Hepatocyte (in vitro differentiated cells): ENCODE measurements around the gene DNMT3B. TPM values are rescaled to one million over a fixed set of nuclear protein-coding genes. Genes with fewer than 3 reads are reported as not detected.

Experiments used
- DNase-seq: peaks from one replicate; pipeline ENCODE4 v3.0.0-alpha.2; 2016; ENCODE audit warnings: low spot score
- H2AFZ ChIP-seq: fragments of 200-600 bp; sonication (generic); 2 replicates; pipeline ENCODE4 v1.6.0; 2016; ENCODE audit warnings: antibody characterized with exemption, mild to moderate bottlenecking
- H3K27ac ChIP-seq: fragments of 200-600 bp; sonication (generic); 2 replicates; pipeline ENCODE4 v1.5.1; 2016; ENCODE audit warnings: mild to moderate bottlenecking
- H3K27me3 ChIP-seq: fragments of 200-600 bp; sonication (generic); 2 replicates; pipeline ENCODE4 v1.6.1; 2016
- H3K36me3 ChIP-seq: fragments of 200-600 bp; sonication (generic); replicated peaks from 2 replicates; pipeline ENCODE4 v1.5.1; 2016; ENCODE audit warnings: low read depth; ENCODE audit not compliant: insufficient read depth
- H3K4me1 ChIP-seq: fragments of 200-600 bp; sonication (generic); 2 replicates; pipeline ENCODE4 v1.5.1; 2016; ENCODE audit warnings: mild to moderate bottlenecking, moderate library complexity; ENCODE audit not compliant: insufficient read depth
- H3K4me2 ChIP-seq: fragments of 200-600 bp; sonication (generic); 2 replicates; pipeline ENCODE4 v1.6.0; 2016
- H3K4me3 ChIP-seq: fragments of 200-600 bp; sonication (generic); 2 replicates; pipeline ENCODE4 v1.5.1; 2016; ENCODE audit warnings: mild to moderate bottlenecking
- H3K79me2 ChIP-seq: fragments of 200-600 bp; sonication (generic); 2 replicates; pipeline ENCODE4 v1.6.0; 2017; ENCODE audit warnings: mild to moderate bottlenecking
- H3K9me2 ChIP-seq: fragments of 200-600 bp; sonication (generic); replicated peaks from 2 replicates; pipeline ENCODE4 v1.6.0; 2017; ENCODE audit warnings: mild to moderate bottlenecking; ENCODE audit not compliant: insufficient read depth
- H3K9me3 ChIP-seq: fragments of 200-600 bp; sonication (generic); 2 replicates; pipeline ENCODE4 v1.5.1; 2016; ENCODE audit warnings: low read depth, mild to moderate bottlenecking
- H4K20me1 ChIP-seq: fragments of 200-600 bp; sonication (generic); 2 replicates; pipeline ENCODE4 v1.6.0; 2016; ENCODE audit warnings: mild to moderate bottlenecking; ENCODE audit not compliant: insufficient read depth, poor library complexity, severe bottlenecking
- CTCF ChIP-seq: fragments of 200-600 bp; sonication (generic); IDR thresholded peaks from 2 replicates; pipeline ENCODE4 v1.5.1; 2016; ENCODE audit warnings: antibody characterized with exemption, mild to moderate bottlenecking; ENCODE audit not compliant: poor library complexity
- EZH2 ChIP-seq: fragments of 200-600 bp; sonication (generic); IDR thresholded peaks from 2 replicates; pipeline ENCODE4 v1.6.1; 2016; ENCODE audit warnings: antibody characterized with exemption, mild to moderate bottlenecking, borderline replicate concordance
- EZH2phosphoT487 ChIP-seq: fragments of 200-600 bp; sonication (generic); IDR thresholded peaks from one replicate; pipeline ENCODE4 v1.6.1; 2018; ENCODE audit warnings: antibody characterized with exemption, mild to moderate bottlenecking, low read depth, moderate library complexity; ENCODE audit not compliant: unreplicated experiment, severe bottlenecking
- WGBS: methylation state at CpG from one replicate; pipeline ENCODE4 v1.1.6; 2016; ENCODE audit warnings: low lambda C conversion rate; ENCODE audit errors: missing lambda C conversion rate; 5-methylcytosine and 5-hydroxymethylcytosine counted together
- polyA plus RNA-seq: library from polyadenylated mRNA; unstranded; fragments of >200 nt; fragmentation: Nextera tagmentation; extraction: Ambion mirVana; gene quantifications from 2 replicates; pipeline ENCODE4 v1.2.1, GENCODE V29; 2016
- total RNA-seq: library from RNA; depleted of rRNA; stranded (reverse); fragments of >200 nt; gene quantifications from 2 replicates; pipeline ENCODE4 v1.2.3, GENCODE V29; 2014

Gene DNMT3B
- total and polyA plus RNA-seq, 2 experiments from 2014 or later = 4.3 to 5.2 TPM

GRCh38 chr20:32846852-32847251 lies 84.7 kb downstream of the DNMT3B start:
- H3K4me1 ChIP-seq = peaks cover 6% of the 10 kb centered on the region
- no peaks in the 10 kb centered on the region for H3K9me3 ChIP-seq
- H3K36me3 ChIP-seq = no peaks in the 10 kb centered on the region
- no peak overlapping the region for H3K4me2 ChIP-seq
- no peaks in the 10 kb centered on the region for H3K9me2 ChIP-seq
- H2AFZ ChIP-seq = no peak overlapping the region
- no peak overlapping the region for H3K27ac ChIP-seq
- H3K4me3 ChIP-seq = no peak overlapping the region
- H3K27me3 ChIP-seq = no peaks in the 10 kb centered on the region
- 97% methylated on average over 5 of the region's 5 CpGs for WGBS
- DNase-seq = no peak
- peaks cover 36% of the 10 kb centered on the region for H4K20me1 ChIP-seq
- TF ChIP-seq CTCF (no peak), EZH2 (no peak), EZH2phosphoT487 (no peak)
- H3K79me2 ChIP-seq = peaks cover 34% of the 10 kb centered on the region

DNA sequence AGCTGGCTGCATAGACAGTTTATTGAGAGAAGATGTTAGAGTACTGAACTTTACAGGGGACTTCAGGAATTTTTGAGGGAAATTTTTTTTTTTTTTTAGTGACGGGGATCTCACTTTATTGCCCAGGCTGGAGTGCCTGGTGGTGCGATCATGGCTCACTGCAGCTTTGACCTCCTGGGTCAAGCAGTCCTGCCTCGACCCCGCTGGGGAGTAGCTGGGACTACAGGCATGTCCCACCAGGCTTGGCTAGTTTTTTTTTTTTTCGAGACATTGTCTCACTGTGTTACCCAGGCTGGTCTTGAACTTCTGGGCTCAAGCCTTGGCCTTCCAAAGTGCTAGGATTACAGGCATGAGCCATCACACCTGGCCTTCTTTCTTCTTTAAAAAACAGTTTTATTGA lies 85.8 kb downstream of the DNMT3B start:
- Histone ChIP-seq H4K20me1 (peaks cover 36% of the 10 kb centered on the region), H3K36me3 (no peaks in the 10 kb centered on the region)
- TF ChIP-seq EZH2 = no peak
- no peak for TF ChIP-seq CTCF
- TF ChIP-seq EZH2phosphoT487 = no peak

DNA sequence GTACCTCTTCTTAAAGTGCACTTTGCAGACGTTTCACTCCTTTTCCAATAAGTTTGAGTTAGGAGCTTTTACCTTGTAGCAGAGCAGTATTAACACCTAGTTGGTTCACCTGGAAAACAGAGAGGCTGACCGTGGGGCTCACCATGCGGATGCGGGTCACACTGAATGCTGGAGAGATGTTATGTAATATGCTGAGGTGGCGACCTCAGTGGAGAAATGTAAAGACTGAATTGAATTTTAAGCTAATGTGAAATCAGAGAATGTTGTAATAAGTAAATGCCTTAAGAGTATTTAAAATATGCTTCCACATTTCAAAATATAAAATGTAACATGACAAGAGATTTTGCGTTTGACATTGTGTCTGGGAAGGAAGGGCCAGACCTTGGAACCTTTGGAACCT lies 86.7 kb downstream of the DNMT3B start:
- H3K27me3 ChIP-seq = no peaks in the 10 kb centered on the region
- no peaks in the 10 kb centered on the region for H3K9me3 ChIP-seq
- no peak overlapping the region for H3K4me2 ChIP-seq
- H3K4me1 ChIP-seq = peaks cover 6% of the 10 kb centered on the region
- H3K36me3 ChIP-seq = no peaks in the 10 kb centered on the region
- no peak overlapping the region for H2AFZ ChIP-seq
- peaks cover 32% of the 10 kb centered on the region for H4K20me1 ChIP-seq
- no peak overlapping the region for H3K27ac ChIP-seq
- H3K9me2 ChIP-seq = no peaks in the 10 kb centered on the region
- 92% methylated on average over 6 of the region's 6 CpGs for WGBS
- no peak overlapping the region for H3K4me3 ChIP-seq
- peaks cover 15% of the 10 kb centered on the region for H3K79me2 ChIP-seq
- no peak for DNase-seq
- TF ChIP-seq EZH2 = no peak
- TF ChIP-seq EZH2phosphoT487 = no peak
- TF ChIP-seq CTCF = no peak

More for the DNA sequence above, 85.8 kb downstream of the DNMT3B start:
- no peaks in the 10 kb centered on the region for H3K9me3 ChIP-seq
- 87% methylated on average over 5 of the region's 5 CpGs for WGBS
- H2AFZ ChIP-seq = no peak overlapping the region
- no peak overlapping the region for H3K4me2 ChIP-seq
- H3K4me1 ChIP-seq = peaks cover 6% of the 10 kb centered on the region
- H3K9me2 ChIP-seq = no peaks in the 10 kb centered on the region
- peaks cover 23% of the 10 kb centered on the region for H3K79me2 ChIP-seq
- DNase-seq = no peak
- no peak overlapping the region for H3K4me3 ChIP-seq
- no peak overlapping the region for H3K27ac ChIP-seq
- H3K27me3 ChIP-seq = no peaks in the 10 kb centered on the region

GRCh38 chr20:32849577-32849976 lies 87.4 kb downstream of the DNMT3B start:
- TF ChIP-seq EZH2 (no peak), EZH2phosphoT487 (no peak), CTCF (no peak)
- Histone ChIP-seq H3K4me3 (no peak overlapping the region), H3K4me2 (no peak overlapping the region), H3K4me1 (peaks cover 6% of the 10 kb centered on the region), H3K27ac (no peak overlapping the region), H3K9me2 (no peaks in the 10 kb centered on the region), H3K9me3 (no peaks in the 10 kb centered on the region), H3K27me3 (no peaks in the 10 kb centered on the region), H3K79me2 (peaks cover 9% of the 10 kb centered on the region), H4K20me1 (peaks cover 26% of the 10 kb centered on the region), H2AFZ (no peak overlapping the region), H3K36me3 (no peaks in the 10 kb centered on the region)
- DNase-seq = no peak
- whole genome bisulfite sequencing = 94% methylated on average over 6 of the region's 6 CpGs
